ENCODE measurements around the gene NUCB1.

The NUCB1 gene

GRCh38 chr19:48953141-48953540, 53.0 kb downstream of the NUCB1 start:
- H3K36me3 ChIP-seq (ENCODE audit: control insufficient read depth in 1 of 2, insufficient read depth in 2 of 2, low read length in 2 of 2), result peaks cover 14 to 15% of the 10 kb centered on the region in 2 experiments
- H3K4me1 ChIP-seq (ENCODE audit: control insufficient read depth in 1 of 2, insufficient read depth in 2 of 2, low read length in 2 of 2), result peaks cover 8 to 16% of the 10 kb centered on the region in 2 experiments
- H2AFZ ChIP-seq (ENCODE audit: insufficient read depth, low read length, poor library complexity), result no peak overlapping the region
- no peak overlapping the region for H2BK120ac ChIP-seq (ENCODE audit: insufficient read depth, low read length, poor library complexity)
- H3K27me3 ChIP-seq (ENCODE audit: insufficient read depth, low read length), result no peaks in the 10 kb centered on the region
- peaks cover 14% of the 10 kb centered on the region for H3K79me1 ChIP-seq (ENCODE audit: low read length)
- DNase-seq, result no peak
- no peak overlapping the region for H3K27ac ChIP-seq (ENCODE audit: low read depth, low read length)
- H3K9ac ChIP-seq (ENCODE audit: low read length), result no peak overlapping the region
- H3K79me2 ChIP-seq (ENCODE audit: control insufficient read depth, insufficient read depth, low read length, poor library complexity), result peaks cover 11% of the 10 kb centered on the region
- no peak overlapping the region for H3K18ac ChIP-seq (ENCODE audit: low read length)
- no peak overlapping the region for H3K4me2 ChIP-seq (ENCODE audit: low read length)
- H3K9me3 ChIP-seq (ENCODE audit: insufficient read depth, low read depth, low read length), result no peaks in the 10 kb centered on the region
- no peak overlapping the region for H4K91ac ChIP-seq (ENCODE audit: low read depth, low read length)
- no peak overlapping the region for H2BK12ac ChIP-seq (ENCODE audit: low read length)
- no peak overlapping the region for H3K23ac ChIP-seq (ENCODE audit: low read length)
- H2BK5ac ChIP-seq (ENCODE audit: low read depth, low read length, poor library complexity), result no peak overlapping the region
- no CpG with 5 or more reads among the region's 4 CpGs for WGBS (ENCODE audit: extremely low coverage, insufficient coverage, insufficient read length)
- H4K8ac ChIP-seq (ENCODE audit: low read depth, low read length), result no peak overlapping the region
- no peak overlapping the region for H2AK5ac ChIP-seq (ENCODE audit: low read length)
- no peak overlapping the region for H4K12ac ChIP-seq (ENCODE audit: low read depth, low read length)
- H3K4me3 ChIP-seq (ENCODE audit: low read depth, low read length), result no peak overlapping the region
- H3K14ac ChIP-seq (ENCODE audit: low read length), result no peak overlapping the region
- H3K4ac ChIP-seq (ENCODE audit: low read depth, low read length), result no peak overlapping the region

DNA sequence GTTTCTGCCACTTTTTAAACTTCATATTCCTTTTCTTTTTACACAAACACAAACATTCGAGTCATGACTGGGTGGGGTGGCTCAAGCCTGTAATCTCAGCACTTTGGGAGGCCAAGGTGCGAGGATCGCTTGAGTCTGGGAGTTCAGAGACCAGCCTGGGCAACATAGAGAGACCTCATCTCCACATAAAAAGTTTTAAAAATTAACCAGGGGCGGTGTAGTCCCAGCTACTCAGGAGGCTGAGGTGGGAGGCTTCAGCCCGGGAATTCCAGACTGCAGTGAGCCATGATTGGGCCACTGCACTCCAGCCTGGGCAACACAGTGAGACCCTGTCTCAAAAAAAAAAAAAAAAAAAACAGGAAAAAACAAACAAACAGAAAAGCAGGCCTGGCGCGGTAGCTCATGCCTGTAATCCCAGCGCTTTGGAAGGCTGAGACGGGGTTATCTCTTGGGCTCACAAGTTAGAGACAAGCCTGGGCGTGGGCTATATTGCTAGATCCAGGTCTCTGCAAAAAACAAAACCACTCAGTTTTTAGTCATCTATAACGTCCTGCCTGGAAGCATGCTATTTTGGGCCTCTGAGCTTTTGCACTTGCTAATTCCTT, 54.0 kb downstream of the NUCB1 start:
- no peak overlapping the region for H3K4me3 ChIP-seq (ENCODE audit: low read depth, low read length)
- H4K12ac ChIP-seq (ENCODE audit: low read depth, low read length), result peak overlapping the region; percentile 55
- peaks cover 8 to 16% of the 10 kb centered on the region in 2 experiments for H3K4me1 ChIP-seq (ENCODE audit: control insufficient read depth in 1 of 2, insufficient read depth in 2 of 2, low read length in 2 of 2)
- H3K9me3 ChIP-seq (ENCODE audit: insufficient read depth, low read depth, low read length), result no peaks in the 10 kb centered on the region
- H3K14ac ChIP-seq (ENCODE audit: low read length), result no peak overlapping the region
- H4K91ac ChIP-seq (ENCODE audit: low read depth, low read length), result peak overlapping the region; percentile 48
- no peak overlapping the region for H2BK120ac ChIP-seq (ENCODE audit: insufficient read depth, low read length, poor library complexity)
- H2BK5ac ChIP-seq (ENCODE audit: low read depth, low read length, poor library complexity), result no peak overlapping the region
- WGBS (ENCODE audit: extremely low coverage, insufficient coverage, insufficient read length), result no CpG with 5 or more reads among the region's 11 CpGs
- H3K9ac ChIP-seq (ENCODE audit: low read length), result peak overlapping the region; percentile 28
- H3K18ac ChIP-seq (ENCODE audit: low read length), result peak overlapping the region; percentile 23
- H3K27me3 ChIP-seq (ENCODE audit: insufficient read depth, low read length), result no peaks in the 10 kb centered on the region
- peaks cover 15 to 16% of the 10 kb centered on the region in 2 experiments for H3K36me3 ChIP-seq (ENCODE audit: control insufficient read depth in 1 of 2, insufficient read depth in 2 of 2, low read length in 2 of 2)
- H3K79me2 ChIP-seq (ENCODE audit: control insufficient read depth, insufficient read depth, low read length, poor library complexity), result peaks cover 11% of the 10 kb centered on the region
- H3K23ac ChIP-seq (ENCODE audit: low read length), result no peak overlapping the region
- peak overlapping the region; percentile 89 for H4K8ac ChIP-seq (ENCODE audit: low read depth, low read length)
- H3K4ac ChIP-seq (ENCODE audit: low read depth, low read length), result peak overlapping the region; percentile 44
- peak overlapping the region; percentile 5 for H3K27ac ChIP-seq (ENCODE audit: low read depth, low read length)
- H3K79me1 ChIP-seq (ENCODE audit: low read length), result peaks cover 14% of the 10 kb centered on the region
- H2AFZ ChIP-seq (ENCODE audit: insufficient read depth, low read length, poor library complexity), result peak overlapping the region; percentile 91
- no peak overlapping the region for H2BK12ac ChIP-seq (ENCODE audit: low read length)
- peak overlapping the region; percentile 66 for H3K4me2 ChIP-seq (ENCODE audit: low read length)
- H2AK5ac ChIP-seq (ENCODE audit: low read length), result peak overlapping the region; percentile 15
- DNase-seq, result no peak

- Histone ChIP-seq H3K4ac (ENCODE audit: low read depth, low read length) (peak within 1 kb of the TSS; percentile 99), H2AFZ (ENCODE audit: insufficient read depth, low read length, poor library complexity) (peak within 1 kb of the TSS; percentile 91), H2BK12ac (ENCODE audit: low read length) (peak within 1 kb of the TSS; percentile 79), H3K79me1 (ENCODE audit: low read length) (peaks cover 14% of the 10 kb centered on the region), H3K14ac (ENCODE audit: low read length) (peak within 1 kb of the TSS; percentile 98), H2BK120ac (ENCODE audit: insufficient read depth, low read length, poor library complexity) (peak within 1 kb of the TSS; percentile 100), H2AK5ac (ENCODE audit: low read length) (peak within 1 kb of the TSS; percentile 99), H3K4me3 (ENCODE audit: low read depth, low read length) (peak within 1 kb of the TSS; percentile 88), H3K9me3 (ENCODE audit: insufficient read depth, low read depth, low read length) (no peaks in the 10 kb centered on the region), H3K36me3 (ENCODE audit: control insufficient read depth in 1 of 2, insufficient read depth in 2 of 2, low read length in 2 of 2) (peaks cover 15 to 16% of the 10 kb centered on the region in 2 experiments), H3K4me1 (ENCODE audit: control insufficient read depth in 1 of 2, insufficient read depth in 2 of 2, low read length in 2 of 2) (peaks cover 8 to 16% of the 10 kb centered on the region in 2 experiments), H2BK5ac (ENCODE audit: low read depth, low read length, poor library complexity) (peak within 1 kb of the TSS; percentile 100), H4K8ac (ENCODE audit: low read depth, low read length) (peak within 1 kb of the TSS; percentile 99), H3K27me3 (ENCODE audit: insufficient read depth, low read length) (no peaks in the 10 kb centered on the region), H3K18ac (ENCODE audit: low read length) (peak within 1 kb of the TSS; percentile 99), H3K27ac (ENCODE audit: low read depth, low read length) (peak within 1 kb of the TSS; percentile 90), H4K91ac (ENCODE audit: low read depth, low read length) (peak within 1 kb of the TSS; percentile 100), H3K23ac (ENCODE audit: low read length) (no peak within 1 kb of the TSS), H3K9ac (ENCODE audit: low read length) (peak within 1 kb of the TSS; percentile 80), H4K12ac (ENCODE audit: low read depth, low read length) (peak within 1 kb of the TSS; percentile 95), H3K79me2 (ENCODE audit: control insufficient read depth, insufficient read depth, low read length, poor library complexity) (peaks cover 11% of the 10 kb centered on the region), H3K4me2 (ENCODE audit: low read length) (peak within 1 kb of the TSS; percentile 66)
- peak; percentile 97 to 98 for DNase-seq
- WGBS (ENCODE audit: extremely low coverage, insufficient coverage, insufficient read length), result no CpG with 5 or more reads among the region's 71 CpGs
Measured at GRCh38 chr19:48954595-48955307, 54.6 kb downstream of the NUCB1 start, which contains the start of gene BAX. Gene BAX, plus strand, starts transcription at chr19:48954875. Its CDS starts 54 bp downstream, at chr19:48954929.

GRCh38 chr19:48955308-48955958, 55.3 kb downstream of the NUCB1 start:
- Histone ChIP-seq H2BK12ac (ENCODE audit: low read length) (peak overlapping the region; percentile 79), H3K4ac (ENCODE audit: low read depth, low read length) (peak overlapping the region; percentile 99), H3K79me1 (ENCODE audit: low read length) (peaks cover 14% of the 10 kb centered on the region), H3K4me2 (ENCODE audit: low read length) (peak overlapping the region; percentile 66), H3K27me3 (ENCODE audit: insufficient read depth, low read length) (no peaks in the 10 kb centered on the region), H3K4me3 (ENCODE audit: low read depth, low read length) (peak overlapping the region; percentile 88), H2AFZ (ENCODE audit: insufficient read depth, low read length, poor library complexity) (peak overlapping the region; percentile 89), H3K79me2 (ENCODE audit: control insufficient read depth, insufficient read depth, low read length, poor library complexity) (peaks cover 11% of the 10 kb centered on the region), H3K18ac (ENCODE audit: low read length) (peak overlapping the region; percentile 99), H3K36me3 (ENCODE audit: control insufficient read depth in 1 of 2, insufficient read depth in 2 of 2, low read length in 2 of 2) (peaks cover 15 to 16% of the 10 kb centered on the region in 2 experiments), H4K91ac (ENCODE audit: low read depth, low read length) (peak overlapping the region; percentile 100), H2AK5ac (ENCODE audit: low read length) (peak overlapping the region; percentile 99), H3K4me1 (ENCODE audit: control insufficient read depth in 1 of 2, insufficient read depth in 2 of 2, low read length in 2 of 2) (peaks cover 8 to 16% of the 10 kb centered on the region in 2 experiments), H4K8ac (ENCODE audit: low read depth, low read length) (peak overlapping the region; percentile 99), H2BK5ac (ENCODE audit: low read depth, low read length, poor library complexity) (peak overlapping the region; percentile 100), H4K12ac (ENCODE audit: low read depth, low read length) (peak overlapping the region; percentile 95), H3K23ac (ENCODE audit: low read length) (no peak overlapping the region), H2BK120ac (ENCODE audit: insufficient read depth, low read length, poor library complexity) (peak overlapping the region; percentile 100), H3K9ac (ENCODE audit: low read length) (peak overlapping the region; percentile 80), H3K27ac (ENCODE audit: low read depth, low read length) (peak overlapping the region; percentile 90), H3K14ac (ENCODE audit: low read length) (peak overlapping the region; percentile 98), H3K9me3 (ENCODE audit: insufficient read depth, low read depth, low read length) (no peaks in the 10 kb centered on the region)
- no CpG with 5 or more reads among the region's 16 CpGs for WGBS (ENCODE audit: extremely low coverage, insufficient coverage, insufficient read length)
- no peak for DNase-seq

Measured in trophoblast cell (in vitro differentiated cells and primary cell).